ENCODE data around the gene ITGAD.

DNA sequence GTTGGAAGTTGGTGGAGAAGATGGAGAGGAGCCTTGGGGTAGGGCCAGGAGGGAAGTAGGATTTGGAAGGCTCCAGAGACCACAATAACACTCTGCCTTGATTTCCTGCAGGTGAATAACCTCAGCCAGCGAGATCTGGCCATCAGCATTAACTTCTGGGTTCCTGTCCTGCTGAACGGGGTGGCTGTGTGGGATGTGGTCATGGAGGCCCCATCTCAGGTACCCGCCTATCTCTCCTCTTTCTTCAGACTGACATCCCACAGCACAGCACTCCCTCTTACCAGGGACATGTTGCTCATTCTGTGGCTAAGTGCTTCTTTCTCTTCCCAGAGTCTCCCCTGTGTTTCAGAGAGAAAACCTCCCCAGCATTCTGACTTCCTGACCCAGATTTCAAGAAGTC is 30.1 kb downstream of the ITGAD start:
- TF ChIP-seq POLR2A (IDR thresholded peaks at IDR 0.05; ENCODE audit: low read depth, low read length): no peak
- no peak for TF ChIP-seq TAF1 (IDR thresholded peaks at IDR 0.05; ENCODE audit: borderline replicate concordance, low read depth, low read length)
- no peak for TF ChIP-seq POLR2AphosphoS5 (IDR thresholded peaks at IDR 0.05; ENCODE audit: low read depth, low read length)

Measured in GM12892 (cell line).